Measurements from ENCODE around the gene IFI27. TPM values are rescaled to one million over a fixed set of nuclear protein-coding genes. Genes with fewer than 3 reads are reported as not detected.

Gene IFI27
- polyA plus RNA-seq, 5 donors, result 16.3 to 32.2 (median 28.6) TPM

GRCh38 chr14:94099006-94099405 lies 11.5 kb upstream of the IFI27 start:
- DNase-seq, result no peak

GRCh38 chr14:94100847-94101246 lies 9.7 kb upstream of the IFI27 start:
- DNase-seq, result no peak

- no peak for DNase-seq
Measured at GRCh38 chr14:94101748-94102147, 8.8 kb upstream of the IFI27 start.

- DNase-seq, result no peak
Measured at GRCh38 chr14:94102768-94103482, 7.6 kb upstream of the IFI27 start.

- no peak for DNase-seq
Measured at GRCh38 chr14:94103554-94104150, 6.9 kb upstream of the IFI27 start.

- DNase-seq, result no peak
Measured at GRCh38 chr14:94104731-94105130, 5.8 kb upstream of the IFI27 start.

GRCh38 chr14:94109915-94110250 lies 653 bp upstream of the IFI27 start:
- no peak for DNase-seq

GRCh38 chr14:94111276-94112095 lies 950 bp downstream of the IFI27 start:
- DNase-seq, result no peak

GRCh38 chr14:94112513-94113063 lies 2.1 kb downstream of the IFI27 start:
- DNase-seq, result no peak

GRCh38 chr14:94113073-94113472 lies 2.5 kb downstream of the IFI27 start:
- no peak for DNase-seq

GRCh38 chr14:94113490-94113889 lies 3.0 kb downstream of the IFI27 start:
- DNase-seq, result no peak

- no peak for DNase-seq
Measured at GRCh38 chr14:94113908-94114588, 3.5 kb downstream of the IFI27 start.

GRCh38 chr14:94114589-94115057 lies 4.1 kb downstream of the IFI27 start:
- DNase-seq, result no peak

GRCh38 chr14:94115058-94115591 lies 4.6 kb downstream of the IFI27 start:
- DNase-seq, result no peak

GRCh38 chr14:94115631-94116030 lies 5.1 kb downstream of the IFI27 start:
- no peak for DNase-seq

- no peak for DNase-seq
Measured at GRCh38 chr14:94116701-94117100, 6.2 kb downstream of the IFI27 start.

GRCh38 chr14:94117856-94118255 lies 7.3 kb downstream of the IFI27 start:
- DNase-seq, result no peak

- no peak for DNase-seq
Measured at GRCh38 chr14:94119071-94119470, 8.5 kb downstream of the IFI27 start.

GRCh38 chr14:94120667-94121340 lies 10.3 kb downstream of the IFI27 start:
- DNase-seq, result no peak

- no peak for DNase-seq
Measured at GRCh38 chr14:94121485-94121884, 10.9 kb downstream of the IFI27 start.

- DNase-seq, result no peak
Measured at GRCh38 chr14:94122438-94122837, 11.9 kb downstream of the IFI27 start.

All from right lung (tissue), 5 donors.